GM18873 (cell line): ENCODE data around the gene ZNF200.
"Not testable (repeated sequence)": the region's sequence is repeated elsewhere in the genome, so short reads cannot be mapped to it uniquely, and the experiment has no call there.

Experiments used
- ATAC-seq: cut with Tn5 transposase; IDR thresholded peaks from one replicate; pipeline ENCODE4 v1.9.1; 2021; ENCODE audit warnings: mild to moderate bottlenecking, moderate library complexity, moderate number of reproducible peaks; ENCODE audit not compliant: unreplicated experiment, low FRiP score

ZNF200 gene

DNA sequence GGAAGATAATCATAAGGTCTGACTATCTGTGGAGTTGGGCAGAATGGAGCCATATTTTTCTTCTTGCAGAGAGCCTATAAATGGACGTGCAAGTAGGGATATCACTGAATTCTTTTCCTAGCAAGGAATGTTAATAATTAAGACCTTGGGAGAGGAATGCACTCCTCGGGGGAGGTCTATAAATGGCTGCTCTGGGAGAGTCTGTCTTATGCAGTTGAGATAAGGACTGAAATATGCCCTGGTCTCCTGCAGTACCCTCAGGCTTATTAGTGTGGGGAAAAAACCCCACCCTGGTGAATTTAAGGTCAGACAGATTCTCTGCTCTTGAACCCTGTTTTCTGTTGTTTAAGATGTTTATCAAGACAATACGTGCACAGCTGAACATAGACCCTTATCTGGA is 29.0 kb downstream of the ZNF200 start:
- ATAC-seq, result not testable (repeated sequence)

DNA sequence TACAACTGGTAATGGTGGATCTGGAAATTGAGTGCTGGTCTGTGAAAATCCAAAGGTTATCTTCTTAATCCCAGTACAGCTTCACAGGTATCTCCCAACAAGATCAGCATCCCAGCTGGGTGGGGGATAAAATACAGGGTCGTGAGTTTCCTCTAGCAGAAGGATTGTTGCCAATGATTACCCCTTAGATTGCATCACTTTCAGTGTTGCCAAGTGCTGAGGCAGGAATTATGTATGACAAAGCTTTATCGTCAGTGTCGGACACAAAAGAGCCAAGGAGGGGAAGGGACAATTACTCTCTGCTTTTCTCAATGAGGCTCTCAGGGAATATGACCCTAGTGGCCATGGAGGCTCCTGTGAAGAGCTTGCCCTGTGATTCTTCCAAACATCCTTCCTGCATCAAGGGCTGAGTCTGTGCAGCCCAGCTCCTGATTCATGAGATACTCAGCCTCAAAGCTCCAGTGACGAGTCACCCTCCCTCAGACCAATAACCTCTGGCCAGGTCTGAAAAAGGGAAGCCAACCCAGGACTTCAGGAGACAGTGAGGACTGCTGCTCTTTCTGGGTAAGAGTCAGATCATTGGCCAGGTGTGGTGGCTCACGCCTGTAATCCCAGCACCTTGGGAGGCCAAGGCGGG is 31.9 kb downstream of the ZNF200 start:
- no peak for ATAC-seq

DNA sequence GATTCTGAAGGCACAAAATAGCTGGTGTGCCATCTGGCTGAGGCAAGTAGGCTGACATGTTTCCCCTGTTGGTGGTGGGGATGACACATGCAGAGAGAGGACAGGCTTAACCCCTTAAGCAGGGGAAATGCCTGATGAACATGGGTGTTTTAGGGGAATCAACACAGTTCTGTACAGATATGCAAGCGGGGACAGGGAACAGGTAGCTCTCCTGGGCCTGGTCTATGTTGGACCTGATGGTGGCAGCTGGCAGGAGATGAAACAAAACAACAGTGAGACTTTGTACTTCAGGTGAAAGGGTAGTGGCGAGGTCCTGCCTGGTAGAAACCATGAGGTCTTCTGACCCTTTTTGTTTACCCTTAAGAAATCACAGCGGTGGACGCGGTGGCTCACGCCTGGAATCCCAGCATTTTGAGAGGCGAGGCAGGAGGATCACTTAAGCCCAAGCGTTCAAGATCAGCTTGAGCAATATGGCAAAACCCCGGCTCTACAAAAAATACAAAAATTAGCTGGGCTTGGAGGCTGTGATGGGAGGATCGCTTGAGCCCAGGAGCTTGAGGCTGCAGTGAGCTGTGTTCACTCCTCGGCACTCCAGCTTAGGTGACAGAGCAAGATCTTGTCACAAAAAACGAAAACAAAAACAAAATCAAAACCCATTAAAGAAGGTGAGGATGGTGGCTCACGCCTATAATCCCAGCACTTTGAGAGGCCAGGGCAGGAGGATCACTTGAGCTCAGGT is 36.5 kb downstream of the ZNF200 start:
- ATAC-seq, result no peak

DNA sequence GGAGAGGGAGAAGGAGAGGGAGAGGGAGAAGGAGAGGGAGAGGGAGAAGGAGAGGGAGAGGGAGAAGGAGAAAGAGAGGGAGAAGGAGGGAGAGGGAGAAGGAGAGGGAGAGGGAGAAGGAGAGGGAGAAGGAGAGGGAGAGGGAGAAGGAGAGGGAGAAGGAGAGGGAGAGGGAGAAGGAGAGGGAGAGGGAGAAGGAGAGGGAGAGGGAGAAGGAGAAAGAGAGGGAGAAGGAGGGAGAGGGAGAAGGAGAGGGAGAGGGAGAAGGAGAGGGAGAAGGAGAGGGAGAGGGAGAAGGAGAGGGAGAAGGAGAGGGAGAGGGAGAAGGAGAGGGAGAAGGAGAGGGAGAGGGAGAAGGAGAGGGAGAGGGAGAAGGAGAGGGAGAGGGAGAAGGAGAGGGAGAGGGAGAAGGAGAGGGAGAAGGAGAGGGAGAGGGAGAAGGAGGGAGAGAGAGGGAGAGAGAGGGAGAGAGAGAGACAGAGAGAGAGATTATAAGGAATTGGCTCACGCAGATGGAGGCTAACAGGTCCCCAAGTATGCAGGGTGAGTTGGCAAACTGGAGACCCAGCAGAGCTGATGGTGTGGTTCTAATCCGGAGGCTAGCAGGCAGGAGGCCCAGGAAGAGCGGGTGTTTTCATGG is 37.1 kb downstream of the ZNF200 start:
- not testable (repeated sequence) for ATAC-seq

DNA sequence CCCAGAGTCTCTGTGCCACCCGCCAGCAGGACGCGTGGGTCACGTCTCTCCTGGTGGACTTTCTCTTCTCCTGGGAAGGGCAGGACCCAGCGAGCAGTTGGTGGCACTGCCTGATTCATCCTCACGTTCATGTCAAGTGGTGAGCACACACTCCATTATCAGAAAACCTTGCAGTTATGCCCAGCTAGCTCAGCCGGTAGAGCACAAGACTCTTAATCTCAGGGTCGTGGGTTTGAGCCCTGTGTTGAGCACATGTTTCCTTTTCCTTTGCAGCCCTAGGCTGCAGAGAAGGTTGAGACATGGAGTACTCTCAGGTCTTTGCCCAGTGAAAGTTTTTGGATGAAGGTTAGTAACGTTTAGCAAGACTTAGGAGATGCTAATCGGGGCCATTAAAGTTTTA is 39.0 kb downstream of the ZNF200 start:
- ATAC-seq, result no peak

DNA sequence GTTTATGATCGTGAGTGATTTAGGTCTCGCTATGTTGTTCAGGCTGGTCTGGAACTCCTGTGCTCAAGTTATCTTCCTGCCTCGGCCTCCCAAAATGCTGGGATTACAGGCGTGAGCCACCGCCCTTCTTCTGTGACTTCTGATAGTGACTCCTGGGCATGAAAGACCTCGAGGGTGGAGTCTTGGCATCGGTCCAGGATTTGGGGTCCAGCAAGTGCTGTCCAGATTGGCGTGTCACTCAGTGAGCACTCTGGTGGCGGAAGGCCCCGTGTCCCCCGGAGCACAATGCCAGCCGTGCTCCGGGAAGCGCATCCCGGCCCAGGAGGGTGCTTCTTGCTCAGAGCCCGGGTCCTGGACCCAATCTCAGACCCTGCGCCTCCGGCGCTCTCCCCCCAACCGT is 40.2 kb downstream of the ZNF200 start:
- ATAC-seq, result no peak

DNA sequence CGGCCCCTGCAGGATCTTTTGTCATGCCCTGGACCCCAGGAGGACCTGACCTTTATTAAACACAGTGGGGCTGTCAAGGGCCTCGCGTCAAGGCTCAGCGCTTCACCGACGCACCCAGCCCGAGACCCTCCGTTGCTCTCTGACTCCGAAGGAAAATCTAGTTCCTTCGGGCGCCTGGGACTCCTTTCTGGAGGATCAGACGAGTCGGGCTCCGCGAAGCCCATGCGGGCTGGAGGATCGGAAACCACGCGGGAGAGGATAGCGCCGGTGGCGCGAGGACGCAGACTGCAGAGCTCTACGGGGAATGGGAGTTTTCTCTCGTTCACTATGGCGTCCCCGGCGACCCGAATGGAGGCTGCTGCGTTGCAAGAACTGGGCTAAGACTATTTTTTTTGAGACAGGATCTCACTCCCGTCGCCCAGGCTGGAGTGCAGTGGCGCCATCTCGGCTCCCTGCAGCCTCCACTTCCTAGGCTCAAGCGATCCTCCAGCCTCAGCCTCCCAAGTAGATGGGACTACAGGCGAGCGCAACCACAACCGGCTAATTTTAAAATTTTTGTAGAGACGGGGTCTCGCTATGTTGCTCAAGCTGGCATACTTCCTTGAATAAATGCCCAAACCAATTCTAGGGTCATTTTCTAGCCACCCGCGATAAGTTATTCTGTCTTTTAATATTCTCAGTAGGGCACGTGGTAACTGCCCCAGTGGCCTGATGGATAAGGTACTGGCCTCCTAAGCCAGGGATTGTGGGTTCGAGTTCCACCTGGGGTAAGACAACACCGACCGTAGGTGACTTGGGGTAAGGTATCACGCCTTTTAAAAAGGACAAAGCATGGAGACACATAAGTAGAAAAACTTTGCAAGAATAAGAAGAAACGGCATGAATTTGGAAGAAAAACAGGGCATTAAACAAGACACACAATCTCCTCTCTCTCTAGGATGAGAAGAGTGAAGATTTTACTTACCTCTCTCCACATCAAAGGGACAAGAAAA is 41.4 kb downstream of the ZNF200 start:
- no peak for ATAC-seq

DNA sequence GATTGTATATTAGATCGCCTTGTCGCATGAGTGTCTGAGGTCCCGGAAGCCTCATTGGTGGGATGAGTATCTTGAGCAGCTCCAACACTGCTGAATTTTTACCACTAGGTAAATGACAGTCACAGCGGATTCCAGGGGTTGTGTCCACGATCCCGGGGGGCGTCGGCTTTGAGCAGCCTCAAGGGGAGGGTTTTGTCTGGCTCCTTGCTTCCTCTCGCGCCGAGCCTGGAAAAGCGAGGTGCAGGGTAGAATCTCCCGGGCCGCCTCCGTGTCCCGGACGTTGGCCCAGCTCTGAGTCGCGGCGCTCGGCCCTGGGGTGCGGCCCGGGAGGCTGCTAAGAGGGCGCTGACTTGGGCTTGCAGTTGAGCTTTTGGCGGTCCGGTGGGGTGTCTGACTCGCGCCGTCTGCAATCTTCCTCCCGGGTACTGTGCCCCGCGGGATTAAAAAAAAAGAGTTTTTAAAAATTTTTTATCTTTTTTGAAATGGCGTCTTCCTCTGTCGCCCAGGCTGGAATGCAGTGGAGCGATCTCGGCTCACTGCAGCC is 42.4 kb downstream of the ZNF200 start:
- no peak for ATAC-seq

DNA sequence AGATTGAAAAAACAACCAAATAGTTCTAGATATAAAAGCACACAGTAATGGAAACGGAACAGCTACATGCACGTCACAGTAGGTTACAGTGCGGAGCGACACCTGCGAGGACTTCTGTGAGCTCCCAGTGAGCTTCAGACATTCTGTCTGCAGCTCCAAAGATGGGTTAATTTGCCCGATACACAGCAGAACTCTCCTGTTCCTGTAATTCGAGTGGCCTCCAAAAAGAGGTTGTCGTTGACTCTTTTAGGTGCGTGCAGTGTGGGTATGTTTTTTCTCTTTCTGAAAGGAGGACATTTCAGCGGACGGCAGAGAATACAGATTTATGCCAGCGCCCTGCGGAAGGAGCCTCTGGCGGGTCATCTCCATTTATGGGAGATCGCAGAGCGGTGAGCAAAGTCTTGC is 44.0 kb downstream of the ZNF200 start:
- no peak for ATAC-seq

DNA sequence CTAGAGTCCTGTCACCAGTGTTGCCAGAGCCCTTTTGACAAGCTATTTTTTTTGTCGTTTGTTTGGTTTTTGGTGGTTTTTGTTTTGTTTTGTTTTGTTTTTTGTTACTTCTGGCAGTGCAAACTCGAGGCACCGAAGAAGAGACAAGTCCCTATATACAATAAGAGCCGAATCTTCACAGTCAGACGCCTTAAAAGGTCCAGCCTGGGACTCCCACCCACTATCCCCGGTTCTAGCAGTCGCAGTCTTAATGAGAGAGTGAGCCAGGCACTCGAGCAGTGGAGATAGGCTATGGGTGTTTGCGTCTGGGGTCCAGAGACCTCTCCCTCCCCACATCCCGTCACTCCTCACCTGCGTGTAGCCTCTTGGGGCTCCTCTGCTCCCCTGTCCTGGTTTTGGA is 45.1 kb downstream of the ZNF200 start:
- ATAC-seq, result no peak

DNA sequence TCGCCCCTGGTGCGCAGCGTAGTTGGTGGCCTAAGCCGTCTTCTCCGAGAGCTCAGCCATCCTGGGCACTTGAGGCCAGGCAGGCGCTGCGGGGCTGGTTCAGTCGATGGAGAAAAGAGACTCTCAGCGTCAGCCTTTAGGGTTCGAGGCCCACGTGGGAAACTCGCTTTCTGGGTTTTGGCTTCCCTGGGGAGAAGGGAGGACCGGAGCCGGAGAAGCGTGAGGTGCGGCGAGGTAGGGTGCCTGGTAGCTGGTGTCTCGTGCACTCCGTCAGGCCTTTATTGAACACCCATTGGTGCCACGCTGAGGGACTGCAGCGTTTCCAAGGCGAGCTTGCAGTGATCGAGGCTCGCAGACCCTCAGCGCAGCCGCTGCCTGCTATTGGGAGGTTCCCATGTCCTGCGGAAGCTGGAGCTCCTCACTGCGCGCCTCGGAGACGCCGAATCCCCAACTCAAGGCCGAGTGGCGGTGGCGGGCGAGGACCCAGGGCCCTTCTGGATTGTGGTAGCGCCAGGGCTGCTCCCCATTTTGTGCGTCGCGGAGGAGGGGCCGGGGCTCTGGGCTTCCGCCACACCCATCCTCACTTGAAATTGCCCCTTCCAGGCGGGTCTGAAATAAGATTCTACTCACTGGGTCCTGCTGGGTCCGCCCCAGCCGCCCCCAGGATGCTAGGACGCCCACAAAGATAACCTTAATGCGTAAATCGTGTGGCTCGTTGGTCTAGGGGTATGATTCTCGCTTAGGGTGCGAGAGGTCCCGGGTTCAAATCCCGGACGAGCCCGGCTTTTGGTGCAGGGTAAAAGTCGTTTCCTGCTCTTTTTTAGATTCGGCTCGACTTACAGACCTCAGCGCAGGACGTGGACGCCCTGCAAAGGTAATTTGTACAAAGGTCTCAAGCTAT is 45.8 kb downstream of the ZNF200 start:
- no peak for ATAC-seq

DNA sequence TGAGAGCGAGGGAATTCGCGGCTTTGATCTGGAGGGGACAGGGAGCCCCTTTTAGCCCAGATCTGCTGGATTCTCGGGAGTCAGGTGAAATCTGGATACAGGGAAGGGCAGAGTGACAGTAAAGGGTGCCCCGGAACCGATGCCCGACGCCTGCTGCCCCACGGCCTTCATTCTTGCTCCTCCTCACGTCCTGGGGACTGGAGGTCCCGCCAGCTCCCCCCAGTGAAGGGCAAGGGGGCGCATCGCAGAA is 46.4 kb downstream of the ZNF200 start:
- no peak for ATAC-seq

DNA sequence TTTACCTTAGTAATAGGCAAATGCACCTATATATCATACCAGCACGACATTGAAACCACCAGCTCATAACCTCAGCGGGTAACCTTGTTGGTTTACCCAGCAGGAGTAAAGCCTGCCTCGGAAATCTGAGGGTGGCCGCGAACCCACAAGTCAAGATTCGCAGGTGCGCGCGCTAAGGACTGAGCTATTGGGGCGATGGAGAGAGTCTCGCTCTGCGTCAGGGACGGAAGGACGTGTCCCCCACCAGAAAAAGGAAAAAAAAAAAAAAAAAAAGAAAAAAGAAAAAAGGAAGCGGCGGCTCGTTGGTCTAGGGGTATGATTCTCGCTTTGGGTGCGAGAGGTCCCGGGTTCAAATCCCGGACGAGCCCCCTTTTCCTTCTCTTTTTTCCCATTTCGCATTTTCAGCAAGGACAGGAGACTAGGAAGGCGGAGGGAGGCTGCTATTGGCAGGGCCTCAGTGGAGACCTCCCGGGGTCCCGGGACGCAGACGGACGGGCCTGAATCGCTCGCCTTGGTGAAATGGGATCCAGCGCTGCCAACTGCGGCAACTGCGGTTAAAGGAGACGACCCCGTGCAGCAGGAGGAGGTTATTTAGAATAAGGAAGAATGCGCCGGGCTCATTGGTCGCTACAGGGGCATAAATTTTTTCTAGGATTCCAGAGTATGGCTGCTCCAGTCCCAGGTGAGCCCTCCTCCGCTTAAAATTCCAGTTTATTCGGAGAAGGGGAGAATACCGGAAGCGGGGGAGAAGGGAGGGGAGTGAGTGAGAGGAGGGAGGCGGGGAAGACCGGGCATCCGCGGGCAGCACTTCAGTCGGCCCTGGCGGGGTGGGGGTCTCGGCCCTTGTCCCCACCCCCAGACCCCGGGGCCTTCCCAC is 46.9 kb downstream of the ZNF200 start, which contains the start of gene OR1F1:
Gene OR1F1, plus strand, starts transcription at position 407 of the 877 bp plus-strand sequence.
- ATAC-seq, result no peak

DNA sequence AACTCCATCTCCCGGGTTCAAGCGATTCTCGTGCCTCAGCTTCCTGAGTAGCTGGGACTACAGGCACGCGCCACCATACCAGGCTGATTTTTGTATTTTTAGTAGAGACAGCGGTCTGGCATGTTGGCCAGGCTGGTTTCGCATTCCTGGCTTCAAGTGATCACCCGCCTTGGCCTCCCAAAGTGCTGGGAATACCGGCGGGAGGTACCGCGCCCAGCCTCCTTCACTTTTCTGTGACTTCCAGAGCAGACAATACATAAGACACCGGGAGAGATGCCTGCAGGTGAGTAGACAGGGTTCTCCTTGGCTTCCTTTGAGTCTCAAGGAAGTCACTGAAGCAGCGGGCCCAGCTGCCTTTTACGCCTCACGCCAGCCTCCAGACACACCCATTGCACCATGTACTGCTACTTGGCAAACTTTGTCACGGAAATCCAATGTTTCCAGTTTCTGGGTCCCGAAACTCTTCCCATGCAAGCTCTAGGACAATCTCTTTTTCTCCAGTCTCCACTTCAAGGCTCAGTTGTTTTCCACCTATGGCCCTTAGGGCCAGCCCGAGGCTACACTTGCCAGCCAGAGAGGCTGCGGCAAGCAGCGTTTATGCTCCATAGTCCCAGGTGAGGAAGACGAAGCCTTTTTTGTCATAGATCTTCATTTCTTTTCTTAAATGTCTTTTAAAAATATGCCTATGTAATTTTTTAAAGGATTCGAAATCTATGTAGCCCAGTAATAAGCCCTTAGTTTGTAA is 47.8 kb downstream of the ZNF200 start:
- no peak for ATAC-seq

DNA sequence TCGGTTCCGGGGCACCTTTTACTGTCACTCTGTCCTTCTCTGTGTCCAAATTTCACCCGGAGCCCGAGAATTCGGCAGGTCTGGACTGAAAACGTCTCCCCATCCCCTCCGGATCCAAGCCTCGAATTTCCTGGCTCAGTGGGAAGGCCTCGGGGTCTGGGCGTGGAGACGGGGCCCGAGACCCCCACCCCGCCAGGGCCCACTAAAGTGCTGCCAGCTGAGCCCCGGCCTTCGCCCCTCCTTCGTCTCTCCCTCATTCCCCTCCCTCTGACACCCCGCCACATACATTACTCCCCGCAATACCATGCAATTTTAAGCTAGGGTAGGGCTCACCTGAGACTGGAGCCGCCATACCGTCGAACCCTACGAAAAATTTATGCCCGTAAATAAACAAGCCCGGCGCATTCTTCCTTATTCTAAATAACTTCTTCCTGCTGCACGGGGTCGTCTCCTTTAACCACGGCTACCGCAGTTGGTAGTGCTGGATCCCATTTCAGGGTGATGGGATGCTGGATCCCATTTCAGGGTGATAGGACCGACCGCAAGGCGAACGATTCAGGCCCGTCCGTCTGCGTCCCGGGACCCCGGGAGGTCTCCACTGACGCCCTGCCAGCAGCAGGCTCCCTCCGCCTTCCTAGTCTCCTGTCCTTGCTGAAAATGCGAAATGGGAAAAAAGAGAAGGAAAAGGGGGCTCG is 51.4 kb downstream of the ZNF200 start:
- no peak for ATAC-seq

DNA sequence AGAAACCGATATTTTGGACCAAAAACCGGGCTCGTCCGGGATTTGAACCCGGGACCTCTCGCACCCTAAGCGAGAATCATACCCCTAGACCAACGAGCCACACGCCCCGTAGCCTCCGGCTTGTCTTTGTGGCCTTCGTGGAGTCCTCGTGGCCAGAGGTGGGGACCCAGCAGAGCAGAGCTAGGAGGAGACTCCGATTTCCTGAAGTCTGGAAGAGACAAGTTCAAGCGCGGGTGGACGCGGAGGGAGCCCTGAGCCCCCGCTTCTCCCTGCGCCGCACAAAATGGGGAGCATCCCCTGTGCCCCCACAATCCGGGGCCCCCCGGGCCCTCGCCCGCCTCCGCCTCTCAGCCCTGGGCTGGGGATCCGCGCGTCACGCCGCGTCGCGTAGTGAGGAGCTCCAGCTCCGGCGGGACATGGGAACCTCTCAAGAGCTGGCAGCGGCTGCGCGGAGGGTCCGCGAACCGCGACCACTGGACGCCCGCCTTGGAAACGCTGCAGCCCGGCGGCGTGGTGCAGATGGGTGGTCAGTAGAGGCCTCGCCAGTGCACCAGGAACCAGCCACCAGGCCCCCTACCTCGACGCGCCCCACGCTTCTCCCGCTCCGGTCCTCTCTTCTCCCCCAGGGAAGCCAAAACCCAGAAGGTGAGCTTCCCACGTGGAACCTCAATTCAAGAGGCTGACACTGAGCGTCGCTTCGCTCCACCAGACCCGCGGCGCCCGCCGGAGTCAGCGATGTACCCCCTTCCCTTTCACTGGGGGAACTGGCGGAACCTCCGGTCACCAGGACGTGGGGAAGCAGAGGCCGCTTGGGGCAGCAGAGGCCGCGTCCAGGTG is 52.1 kb downstream of the ZNF200 start:
- no peak for ATAC-seq

DNA sequence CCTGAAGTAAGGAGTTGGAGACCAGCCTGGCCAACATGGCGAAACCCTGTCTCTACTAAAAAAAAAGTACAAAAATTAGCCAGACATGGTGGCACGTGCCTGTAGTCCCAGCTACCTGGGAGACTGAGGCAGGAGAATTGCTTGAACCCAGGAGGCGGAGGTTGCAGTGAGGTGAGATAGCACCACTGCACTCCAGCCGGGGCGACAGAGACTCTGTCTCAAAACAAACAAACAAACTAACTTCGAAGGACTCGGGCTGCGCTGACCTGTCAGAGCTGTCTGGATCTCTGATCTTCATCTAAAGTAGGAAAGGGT is 52.7 kb downstream of the ZNF200 start:
- not testable (repeated sequence) for ATAC-seq
